ENCODE measurements around the gene NUP93.

Gene NUP93

DNA sequence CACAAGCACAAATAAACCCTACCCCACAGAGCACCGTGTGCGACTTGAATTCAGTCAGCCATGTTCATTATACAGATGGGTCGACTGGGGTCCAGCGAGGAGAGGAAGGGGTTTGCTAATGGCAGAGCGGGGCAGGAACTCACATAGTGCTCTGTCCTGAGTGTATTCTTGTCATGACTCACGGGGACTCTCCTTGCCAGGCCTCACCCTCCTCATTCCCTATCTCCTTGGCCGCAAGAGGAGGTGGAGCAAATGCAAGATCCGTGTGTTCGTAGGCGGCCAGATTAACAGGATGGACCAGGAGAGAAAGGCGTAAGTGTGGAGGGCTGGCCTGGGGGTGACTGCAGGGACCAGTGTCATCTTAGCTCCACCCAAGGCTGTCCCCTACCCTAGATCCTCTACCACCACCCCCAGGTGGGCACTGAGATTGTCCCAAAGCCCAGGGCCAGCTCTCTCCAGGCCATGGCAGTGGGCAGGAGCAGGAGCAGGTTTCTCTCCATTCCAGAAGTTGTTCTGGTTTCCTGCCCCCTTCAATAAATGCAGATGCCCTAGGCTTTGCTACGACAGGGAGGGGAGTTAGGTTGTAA lies 164.5 kb downstream of the NUP93 start:
- DNase-seq (ENCODE audit: low read depth in 3 of 3): no peak

DNA sequence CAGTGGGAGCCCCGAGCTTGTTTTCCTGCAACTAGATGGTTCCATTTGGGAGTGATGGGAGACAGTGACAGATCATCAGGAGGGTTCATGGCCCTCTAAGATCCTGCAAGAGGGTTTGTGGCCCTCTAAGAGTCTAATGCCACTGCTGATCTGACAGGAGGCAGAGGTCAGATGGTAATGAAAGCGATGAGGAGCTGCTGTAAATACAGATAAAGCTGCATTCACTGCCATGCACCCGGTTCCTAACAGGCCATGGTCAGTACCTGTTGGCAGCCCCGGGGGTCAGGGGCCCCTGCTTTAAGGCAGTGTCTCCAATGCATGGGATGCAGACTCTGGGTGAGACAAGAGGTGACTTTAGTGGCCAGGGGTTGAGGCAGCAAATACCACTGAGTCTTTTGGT lies 165.9 kb downstream of the NUP93 start:
- DNase-seq (ENCODE audit: low read depth in 3 of 3): no peak

DNA sequence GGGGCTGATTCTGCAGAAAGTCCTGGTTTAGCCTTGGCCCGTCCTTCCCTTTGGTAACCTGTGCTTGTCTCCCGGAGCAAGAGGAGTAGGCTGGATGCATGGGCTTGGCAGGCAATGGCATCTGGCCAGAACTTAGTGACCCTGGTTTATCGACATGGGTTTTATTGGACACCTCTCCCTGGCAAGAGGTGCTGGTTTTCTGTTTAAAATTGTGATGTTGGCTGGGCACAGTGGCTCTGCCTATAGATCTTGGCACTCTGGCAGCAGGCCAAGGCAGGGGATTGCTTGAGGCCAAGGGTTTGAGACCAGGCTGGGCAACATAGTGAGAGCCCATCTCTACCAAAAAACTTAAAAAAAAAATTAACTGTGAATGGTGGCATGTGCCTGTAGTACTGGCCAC lies 166.3 kb downstream of the NUP93 start:
- DNase-seq (ENCODE audit: low read depth in 3 of 3): no peak

DNA sequence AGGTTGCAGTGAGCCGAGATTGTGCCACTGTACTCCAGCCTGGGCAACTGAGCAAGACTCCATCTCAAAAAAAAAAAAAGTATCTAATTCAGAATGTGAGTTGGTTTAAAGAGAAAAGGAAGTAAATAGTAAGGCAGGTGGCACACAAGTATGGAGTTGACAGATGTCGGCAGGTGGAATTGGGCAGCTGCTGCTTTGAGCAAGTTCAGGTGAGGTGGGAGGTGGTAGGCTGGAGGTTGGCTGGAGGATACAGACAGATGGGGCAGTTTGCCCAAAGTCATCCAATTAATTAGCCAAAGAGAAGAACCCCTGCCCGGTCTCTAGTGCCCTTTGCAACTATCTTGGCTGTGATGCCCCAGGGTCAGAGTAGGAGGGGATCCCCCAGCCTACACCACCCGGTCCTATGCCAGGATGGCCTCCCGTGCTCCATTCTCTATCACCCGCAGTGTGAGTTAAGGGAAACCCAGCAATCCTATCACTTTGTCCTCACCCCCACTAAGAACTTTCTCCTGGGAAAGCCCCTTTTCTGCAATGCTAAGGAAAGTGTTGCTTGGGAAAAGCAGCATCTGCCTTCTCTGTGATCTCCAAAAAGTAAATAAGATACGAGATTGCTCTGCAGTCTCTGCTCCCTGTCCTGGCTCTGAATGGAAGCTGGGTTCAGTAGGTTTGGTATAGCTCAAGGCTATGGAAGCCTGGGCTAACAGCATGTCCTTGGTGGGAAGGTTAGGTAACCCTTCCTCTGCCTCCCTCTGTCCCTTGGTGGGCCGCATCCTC lies 167.3 kb downstream of the NUP93 start:
- no peak for DNase-seq (ENCODE audit: low read depth in 3 of 3)

DNA sequence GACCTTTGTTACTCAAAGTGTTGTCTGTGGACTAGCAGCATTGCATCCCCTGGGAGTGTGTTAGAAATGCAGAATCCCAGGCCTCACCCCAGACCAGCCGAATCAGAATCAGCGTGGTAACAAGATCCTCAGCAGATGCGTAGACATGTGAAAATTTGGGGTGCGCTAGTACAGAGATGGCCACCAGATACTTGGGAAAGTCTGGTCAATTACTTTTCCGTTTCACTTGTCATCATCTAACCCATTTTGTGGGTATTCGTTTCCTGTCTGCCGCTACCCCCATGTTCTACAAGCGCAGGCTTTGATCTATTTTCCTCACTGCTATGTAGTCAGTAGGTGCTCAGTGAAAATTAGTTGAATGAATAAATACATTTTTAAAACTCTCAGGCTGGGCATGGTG lies 168.9 kb downstream of the NUP93 start:
- no peak for DNase-seq (ENCODE audit: low read depth in 3 of 3)
